GM19463 (cell line): Measurements from ENCODE around the gene HUS1B.
"Not testable (repeated sequence)": the region's sequence is repeated elsewhere in the genome, so short reads cannot be mapped to it uniquely, and the experiment has no call there.

ENCODE experiments used
- ATAC-seq: cut with Tn5 transposase; IDR thresholded peaks from one replicate; pipeline ENCODE4 v1.9.1; 2021; ENCODE audit warnings: mild to moderate bottlenecking, moderate library complexity; ENCODE audit not compliant: unreplicated experiment

Gene HUS1B

GRCh38 chr6:656460-657252 lies at the start of gene HUS1B:
TSS of gene HUS1B (minus strand) at chr6:657100. CDS start at chr6:656944, 156 bp downstream.
- no peak for ATAC-seq

GRCh38 chr6:706146-706545 lies 49.2 kb upstream of the HUS1B start:
- ATAC-seq: no peak

- ATAC-seq: no peak
Measured at GRCh38 chr6:705047-705446, 48.1 kb upstream of the HUS1B start.

- ATAC-seq: no peak
Measured at GRCh38 chr6:704046-704445, 47.1 kb upstream of the HUS1B start.

DNA sequence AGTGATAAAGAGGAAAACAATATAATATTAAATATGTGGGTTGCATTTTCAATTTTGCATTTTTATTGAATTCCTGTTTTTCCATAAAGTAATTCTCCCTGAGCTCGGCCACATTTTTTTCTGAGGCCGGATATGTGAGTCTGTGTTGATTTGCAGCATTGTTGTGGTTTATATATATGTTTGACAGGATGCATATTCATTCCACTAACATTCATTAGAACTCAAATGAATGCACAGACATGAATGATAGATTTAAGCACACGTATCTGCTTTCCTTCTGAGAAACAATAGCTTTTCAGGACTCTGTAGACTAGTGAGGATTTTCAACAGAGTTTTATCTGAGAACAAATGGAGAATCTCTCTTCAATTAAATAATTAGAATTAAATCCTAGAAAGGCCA lies 46.7 kb upstream of the HUS1B start:
- ATAC-seq: no peak

- ATAC-seq: no peak
Measured at GRCh38 chr6:701700-702479, 45.0 kb upstream of the HUS1B start.

- ATAC-seq: no peak
Measured at GRCh38 chr6:701215-701614, 44.3 kb upstream of the HUS1B start.

GRCh38 chr6:700490-700889 lies 43.6 kb upstream of the HUS1B start:
- ATAC-seq: no peak

- no peak for ATAC-seq
Measured at GRCh38 chr6:699319-699718, 42.4 kb upstream of the HUS1B start.

DNA sequence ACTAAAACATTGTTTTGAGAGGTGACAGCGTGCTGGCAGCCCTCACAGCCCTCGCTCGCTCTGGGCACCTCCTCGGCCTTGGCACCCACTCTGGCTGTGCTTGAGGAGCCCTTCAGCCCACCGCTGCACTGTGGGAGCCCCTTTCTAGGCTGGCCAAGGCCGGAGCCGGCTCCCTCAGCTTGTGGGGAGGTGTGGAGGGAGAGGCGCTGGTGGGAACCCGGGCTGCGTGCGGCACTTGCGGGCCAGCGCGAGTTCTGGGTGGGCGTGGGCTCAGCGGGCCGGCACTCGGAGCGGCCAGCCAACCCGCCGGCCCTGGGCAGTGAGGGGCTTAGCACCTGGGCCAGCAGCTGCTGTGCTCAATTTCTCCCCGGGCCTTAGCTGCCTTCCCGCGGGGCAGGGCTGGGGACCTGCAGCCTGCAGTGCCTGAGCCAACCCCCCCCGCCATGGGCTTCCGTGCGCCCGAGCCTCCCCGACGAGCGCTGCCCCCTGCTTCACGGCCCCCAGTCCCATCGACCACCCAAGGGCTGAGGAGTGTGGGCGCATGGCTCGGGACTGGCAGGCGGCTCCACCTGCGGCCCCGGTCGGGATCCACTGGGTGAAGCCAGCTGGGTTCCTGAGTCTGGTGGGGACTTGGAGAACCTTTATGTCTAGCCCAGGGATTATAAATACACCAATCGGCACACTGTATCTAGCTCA lies 37.7 kb upstream of the HUS1B start:
- ATAC-seq: not testable (repeated sequence)

DNA sequence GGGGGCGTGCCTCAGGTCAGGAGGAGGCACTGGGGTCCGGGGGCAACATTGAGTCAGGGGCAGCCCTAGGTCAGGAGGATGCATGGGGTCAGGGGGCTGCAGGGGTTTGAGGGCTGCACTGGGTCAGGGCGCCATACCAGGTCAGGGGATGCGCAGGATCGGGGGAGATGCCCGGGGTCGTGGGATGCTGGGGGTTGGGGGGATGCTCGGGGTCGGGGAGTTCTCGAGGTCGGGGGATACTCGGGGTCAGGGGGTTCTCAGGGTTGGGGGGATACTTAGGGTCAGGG lies 36.8 kb upstream of the HUS1B start:
- ATAC-seq: no peak

GRCh38 chr6:692858-693722 lies 36.2 kb upstream of the HUS1B start, which contains the start of gene EXOC2:
TSS of gene EXOC2 (minus strand) at chr6:693139. CDS start at chr6:637818, 55,321 bp downstream.
- ATAC-seq: peak; percentile 84

GRCh38 chr6:692356-692851 lies 35.5 kb upstream of the HUS1B start:
- ATAC-seq: peak; percentile 78

DNA sequence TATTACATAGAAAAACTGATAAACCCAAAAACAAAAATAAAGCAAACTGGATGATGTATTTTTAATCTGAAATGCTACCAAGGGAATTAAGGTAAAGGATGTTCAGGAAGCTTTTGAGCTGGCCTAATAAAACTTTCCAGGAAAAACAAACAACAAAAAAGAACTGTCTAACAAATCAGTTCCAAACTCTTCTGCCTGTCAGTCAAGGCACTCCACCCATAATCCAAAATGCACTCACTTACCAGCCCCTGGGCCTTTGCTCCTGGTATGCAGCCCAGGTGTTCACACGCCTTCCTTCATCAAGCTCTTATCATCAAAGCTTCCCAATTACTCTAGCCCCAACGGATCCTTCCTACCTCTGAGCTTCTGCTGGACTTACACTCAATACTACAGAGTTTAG lies 32.3 kb upstream of the HUS1B start:
- ATAC-seq: no peak

DNA sequence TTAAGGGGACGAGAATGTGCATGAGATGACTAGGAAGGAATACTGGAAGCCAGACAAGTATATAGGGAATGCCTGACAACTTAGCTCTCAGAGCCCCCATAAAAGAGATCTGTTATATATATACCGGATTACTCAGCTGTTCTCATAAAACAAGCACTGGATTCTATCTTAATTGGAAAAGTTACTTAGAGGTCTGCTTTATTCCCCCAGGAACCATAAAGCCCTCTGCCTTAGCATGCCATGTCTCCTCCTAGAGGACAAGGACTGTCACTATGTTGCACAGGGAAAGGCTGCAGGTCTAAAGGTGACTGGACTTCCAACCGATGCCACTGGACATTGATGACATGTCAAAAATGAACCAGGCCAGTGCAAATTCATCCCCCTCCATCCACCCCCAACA lies 29.6 kb upstream of the HUS1B start:
- ATAC-seq: no peak

GRCh38 chr6:684831-685636 lies 28.1 kb upstream of the HUS1B start:
- peak; percentile 97 for ATAC-seq

GRCh38 chr6:683742-684440 lies 27.0 kb upstream of the HUS1B start:
- ATAC-seq: no peak

DNA sequence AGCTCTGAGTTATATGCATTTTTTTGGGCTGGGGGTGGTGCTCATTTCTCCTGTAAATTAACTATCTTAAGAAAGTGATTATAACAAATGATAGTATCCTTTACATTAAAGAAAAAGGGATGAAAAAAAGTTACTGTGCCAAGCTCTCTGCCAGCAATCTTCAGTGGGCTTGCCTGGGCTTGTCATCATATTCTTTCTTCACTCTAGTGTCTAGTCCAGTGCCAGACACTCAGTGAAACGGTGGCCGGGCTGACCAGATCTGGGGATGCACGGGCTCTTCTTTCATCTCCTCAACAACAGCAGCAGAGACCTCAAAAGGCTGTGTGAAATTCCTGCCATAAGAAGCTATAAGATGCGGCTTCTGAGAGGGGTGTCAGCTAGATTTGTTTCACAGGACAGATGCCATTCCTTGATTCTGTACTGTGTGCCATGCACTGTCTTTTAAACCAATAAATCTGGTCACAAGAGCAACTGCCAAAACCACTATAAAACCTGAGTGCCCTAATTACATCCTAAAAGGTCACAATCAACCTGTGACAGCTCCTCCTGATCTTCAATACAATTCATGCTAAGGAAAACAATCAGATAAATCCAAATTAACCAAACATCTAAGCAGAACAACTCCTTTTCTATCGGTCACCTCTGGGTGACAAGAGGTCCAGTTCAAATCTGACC lies 23.9 kb upstream of the HUS1B start:
- no peak for ATAC-seq

DNA sequence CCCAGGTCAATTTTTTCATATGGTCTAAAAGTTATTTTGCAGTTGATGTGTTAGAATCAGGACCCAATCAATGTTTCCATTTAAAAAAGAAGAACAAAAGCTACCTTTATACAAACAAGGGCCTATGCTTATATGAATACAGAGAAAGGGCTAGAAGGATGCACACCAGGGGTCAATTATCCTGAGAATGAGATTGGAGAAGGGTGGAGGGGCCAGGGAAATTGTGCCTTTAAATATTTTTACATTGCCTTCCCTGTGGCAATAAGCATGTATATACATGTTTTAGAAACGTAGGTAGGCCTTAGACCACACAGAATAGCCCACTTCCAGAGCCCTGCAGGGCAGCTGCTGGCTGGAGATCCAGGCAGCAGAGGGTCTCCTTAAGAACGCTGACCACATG lies 23.4 kb upstream of the HUS1B start:
- no peak for ATAC-seq
